Suprapubic skin (tissue), 4 donors: Measurements from ENCODE around the gene MUC4. TPM values are rescaled to one million over a fixed set of nuclear protein-coding genes. Genes with fewer than 3 reads are reported as not detected.

ENCODE experiments used
- DNase-seq, 2 donors: peaks; one replicate each; pipeline ENCODE4 v3.0.0-alpha.2; 2019; ENCODE audit warnings: low spot score in 2 of 2
- H3K27ac ChIP-seq: fragments of 200-600 bp; sonication (generic); one replicate; pipeline ENCODE4 v1.5.1; 2019
- H3K27me3 ChIP-seq: fragments of 200-600 bp; sonication (generic); one replicate; pipeline ENCODE4 v1.5.1; 2019
- H3K36me3 ChIP-seq: fragments of 200-600 bp; sonication (generic); one replicate; pipeline ENCODE4 v1.5.1; 2019
- H3K4me1 ChIP-seq: fragments of 200-600 bp; sonication (generic); one replicate; pipeline ENCODE4 v1.5.1; 2019
- H3K4me3 ChIP-seq: fragments of 200-600 bp; sonication (generic); one replicate; pipeline ENCODE4 v1.5.1; 2019; ENCODE audit warnings: mild to moderate bottlenecking
- H3K9me3 ChIP-seq: fragments of 200-600 bp; sonication (generic); one replicate; pipeline ENCODE4 v1.5.1; 2019
- EP300 ChIP-seq: sonication (generic); formaldehyde crosslinking; IDR thresholded peaks from one replicate; pipeline ENCODE4 v1.6.1; 2017; ENCODE audit warnings: antibody characterized with exemption
- POLR2A ChIP-seq, 2 donors: fragments of 450-650 bp; IDR thresholded peaks; one replicate each; pipeline ENCODE4 v1.6.1; 2017; ENCODE audit warnings: antibody characterized with exemption in 2 of 2, mild to moderate bottlenecking in 2 of 2, moderate library complexity in 2 of 2
- POLR2AphosphoS5 ChIP-seq, 3 donors: sonication (generic); formaldehyde crosslinking; IDR thresholded peaks; one replicate each; pipeline ENCODE4 v1.6.1; 2017; ENCODE audit warnings: antibody characterized with exemption in 3 of 3
- WGBS: methylation state at CpG from one replicate; pipeline ENCODE4 v1.1.5; 2018; 5-methylcytosine and 5-hydroxymethylcytosine counted together
- total RNA-seq, 4 donors: library from RNA; depleted of rRNA; stranded (reverse); fragments of >200 nt; gene quantifications; one replicate each; pipeline ENCODE4 v1.1.0, GENCODE V29; 2016
- TF ChIP-seq, protein P1 (sequence below), 2 donors: fragments of 200-600 bp in 1 of 2; fragments of 450-650 bp in 1 of 2; sonication (generic) in 1 of 2; IDR thresholded peaks; one replicate each; pipeline ENCODE4 v1.5.1; 2016 to 2019; ENCODE audit warnings: antibody characterized with exemption in 2 of 2, mild to moderate bottlenecking in 1 of 2, moderate library complexity in 1 of 2

MUC4 gene
- total RNA-seq, 4 donors from 2014 or later, result not detected

DNA sequence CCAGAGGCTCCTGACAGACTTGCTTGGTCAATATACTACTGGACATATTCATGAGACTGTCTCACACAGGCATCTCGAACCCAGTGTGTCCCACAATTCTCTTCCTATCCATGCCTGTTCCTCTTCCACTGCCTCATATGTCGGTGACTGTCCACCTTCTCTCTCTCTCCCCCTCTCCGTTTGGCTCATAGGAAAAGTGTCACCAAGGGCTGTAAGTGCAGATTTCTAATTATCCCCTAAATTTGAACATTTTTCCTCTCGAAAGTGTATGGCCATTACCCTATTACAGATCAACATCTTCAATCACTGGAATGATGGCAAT lies 113.4 kb downstream of the MUC4 start:
- H3K9me3 ChIP-seq, result no peaks in the 10 kb centered on the region
- 88% methylated on average over 4 of the region's 4 CpGs for WGBS
- no peak overlapping the region for H3K4me3 ChIP-seq
- no peak for TF ChIP-seq EP300
- TF ChIP-seq, protein P1, sequence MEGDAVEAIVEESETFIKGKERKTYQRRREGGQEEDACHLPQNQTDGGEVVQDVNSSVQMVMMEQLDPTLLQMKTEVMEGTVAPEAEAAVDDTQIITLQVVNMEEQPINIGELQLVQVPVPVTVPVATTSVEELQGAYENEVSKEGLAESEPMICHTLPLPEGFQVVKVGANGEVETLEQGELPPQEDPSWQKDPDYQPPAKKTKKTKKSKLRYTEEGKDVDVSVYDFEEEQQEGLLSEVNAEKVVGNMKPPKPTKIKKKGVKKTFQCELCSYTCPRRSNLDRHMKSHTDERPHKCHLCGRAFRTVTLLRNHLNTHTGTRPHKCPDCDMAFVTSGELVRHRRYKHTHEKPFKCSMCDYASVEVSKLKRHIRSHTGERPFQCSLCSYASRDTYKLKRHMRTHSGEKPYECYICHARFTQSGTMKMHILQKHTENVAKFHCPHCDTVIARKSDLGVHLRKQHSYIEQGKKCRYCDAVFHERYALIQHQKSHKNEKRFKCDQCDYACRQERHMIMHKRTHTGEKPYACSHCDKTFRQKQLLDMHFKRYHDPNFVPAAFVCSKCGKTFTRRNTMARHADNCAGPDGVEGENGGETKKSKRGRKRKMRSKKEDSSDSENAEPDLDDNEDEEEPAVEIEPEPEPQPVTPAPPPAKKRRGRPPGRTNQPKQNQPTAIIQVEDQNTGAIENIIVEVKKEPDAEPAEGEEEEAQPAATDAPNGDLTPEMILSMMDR (IDR thresholded peaks at IDR 0.05), result no peak
- no peak for TF ChIP-seq POLR2A (IDR thresholded peaks at IDR 0.05)
- TF ChIP-seq POLR2AphosphoS5 (IDR thresholded peaks at IDR 0.05), result no peak
- peaks cover 12% of the 10 kb centered on the region for H3K4me1 ChIP-seq
- no peaks in the 10 kb centered on the region for H3K27me3 ChIP-seq
- H3K27ac ChIP-seq, result peak overlapping the region; percentile 10
- no peak for DNase-seq
- peaks cover 34% of the 10 kb centered on the region for H3K36me3 ChIP-seq

DNA sequence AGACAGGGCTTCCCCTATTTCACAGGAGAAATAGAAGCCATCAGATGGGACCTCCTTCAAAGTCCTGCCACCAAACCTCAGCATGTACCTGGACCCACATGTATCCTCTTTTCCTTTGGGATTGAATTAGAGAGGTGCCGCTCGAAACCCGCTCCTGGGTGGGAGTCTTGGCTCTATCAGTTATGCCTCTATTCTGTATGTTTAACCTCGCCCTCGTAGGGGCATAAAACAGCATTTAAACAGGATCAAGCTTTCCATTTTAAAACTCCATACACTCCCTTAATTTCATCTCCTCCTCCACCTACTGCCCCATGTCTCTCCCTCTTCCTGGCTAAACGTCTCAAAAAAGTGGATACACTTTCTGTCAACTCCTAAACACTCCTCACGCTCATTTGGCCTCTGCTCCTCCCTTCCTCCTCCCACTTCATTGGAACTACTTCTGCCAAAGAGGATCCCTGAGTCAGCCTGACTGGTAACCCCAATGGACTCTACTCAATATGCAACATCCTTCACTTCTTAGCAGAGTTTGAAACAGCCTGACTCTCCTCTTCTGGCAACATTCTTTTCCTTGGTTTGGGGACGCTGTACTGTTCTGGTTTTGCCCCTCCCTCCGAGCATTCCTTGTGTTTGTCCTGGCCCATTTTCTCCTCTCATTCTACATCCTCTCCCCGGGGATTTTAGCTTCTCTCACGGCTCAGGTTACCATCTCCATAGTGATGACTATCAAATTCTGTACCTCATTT lies 114.0 kb downstream of the MUC4 start:
- H3K9me3 ChIP-seq, result no peaks in the 10 kb centered on the region
- H3K4me3 ChIP-seq, result no peak overlapping the region
- no peak for DNase-seq
- H3K27me3 ChIP-seq, result no peaks in the 10 kb centered on the region
- TF ChIP-seq EP300 (no peak), POLR2AphosphoS5 (IDR thresholded peaks at IDR 0.05) (no peak), POLR2A (IDR thresholded peaks at IDR 0.05) (no peak)
- TF ChIP-seq, protein P1 (IDR thresholded peaks at IDR 0.05), result no peak
- H3K36me3 ChIP-seq, result peaks cover 37% of the 10 kb centered on the region
- peaks cover 12% of the 10 kb centered on the region for H3K4me1 ChIP-seq
- WGBS, result 60% methylated on average over 11 of the region's 11 CpGs
- peak overlapping the region; percentile 10 for H3K27ac ChIP-seq

Other genes starting within 250 kb of the MUC4 start
- gene APOD, start 228.0 kb downstream of the MUC4 start, total RNA-seq, result 100 to 1,000 TPM; 177 to 341 (median 313) TPM
- 10 to 100 TPM in 1 of 4 donors, 1 to 10 TPM in 1, under 1 TPM in 2; 0.26 to 53.4 (median 2.8) TPM for gene MUC20, start 91.0 kb downstream of the MUC4 start, total RNA-seq
- 100 to 1,000 TPM in 1 of 4 donors, 10 to 100 TPM in 3; 52.4 to 101 (median 70.0) TPM for gene TNK2, start 96.6 kb upstream of the MUC4 start, total RNA-seq